Stimulated activated CD8-positive, alpha-beta memory T cell treated with anti-CD3 and anti-CD28 coated beads, Interleukin-2, amount 100 ng/mL, for 48 hours (primary cell): ENCODE results near the gene SLC16A9.
"Not testable (repeated sequence)": the region's sequence is repeated elsewhere in the genome, so short reads cannot be mapped to it uniquely, and the experiment has no call there.

Experiments used
- DNase-seq, 2 donors: peaks; one replicate each; pipeline ENCODE4 v3.0.0-alpha.2; 2020; ENCODE audit warnings: low read depth in 2 of 2

SLC16A9 gene

GRCh38 chr10:59674215-59674836, 35.3 kb downstream of the SLC16A9 start:
- no peak for DNase-seq

DNA sequence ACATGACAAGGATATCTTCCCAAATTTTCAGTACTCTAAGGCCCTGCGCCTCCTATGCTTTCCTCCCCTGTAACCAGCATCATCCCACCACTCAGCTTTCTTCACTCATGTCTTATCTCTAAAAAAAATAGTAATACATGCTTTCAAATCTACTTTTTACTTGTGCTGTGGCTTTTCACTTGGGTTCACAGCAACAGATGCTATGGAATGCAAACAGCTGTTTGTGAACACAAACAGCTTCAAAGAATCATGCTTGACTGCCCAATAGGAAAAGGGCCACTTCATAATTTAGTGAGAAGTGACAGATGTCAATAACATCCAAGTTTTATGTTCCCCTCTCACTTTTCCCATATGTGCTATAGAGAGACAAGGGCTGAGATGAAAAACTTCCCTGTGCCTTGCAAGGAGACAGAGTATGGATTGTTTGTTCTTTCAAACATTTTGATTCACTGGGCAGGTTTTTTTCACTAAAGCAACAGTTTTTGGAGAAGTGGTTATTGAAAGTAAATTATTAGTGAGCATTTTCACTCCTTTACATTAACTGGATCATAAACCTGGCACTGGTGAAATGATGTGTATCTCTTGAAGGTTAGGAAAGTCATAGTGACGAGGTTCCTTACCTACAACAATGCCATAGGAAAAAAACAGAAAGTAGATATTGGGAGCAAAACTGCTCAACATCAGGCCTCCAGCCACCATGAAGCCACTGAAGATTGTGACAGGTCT, 37.3 kb downstream of the SLC16A9 start:
- no peak for DNase-seq

GRCh38 chr10:59670269-59670668, 39.4 kb downstream of the SLC16A9 start:
- DNase-seq, result no peak

- no peak for DNase-seq
Observed at GRCh38 chr10:59668096-59668495, 41.6 kb downstream of the SLC16A9 start.

DNA sequence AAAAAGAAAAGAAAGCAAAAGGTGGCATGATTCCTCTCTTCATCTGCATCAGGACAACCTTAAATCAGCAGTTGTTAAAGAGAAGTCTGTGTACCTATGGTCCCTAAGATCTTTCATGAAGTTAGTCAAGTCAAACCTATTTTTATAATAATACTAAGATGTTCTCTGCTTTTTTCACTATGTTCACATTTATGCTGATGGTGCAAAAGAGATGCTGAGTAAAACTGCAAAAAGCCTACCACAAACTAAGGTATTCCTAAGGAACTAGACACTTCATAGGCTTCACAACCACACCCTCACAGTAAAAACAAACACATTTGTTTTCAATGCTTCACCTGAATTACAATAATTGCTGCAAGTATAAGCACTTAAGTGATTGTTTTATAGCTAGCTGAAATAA, 43.3 kb downstream of the SLC16A9 start:
- no peak for DNase-seq

DNA sequence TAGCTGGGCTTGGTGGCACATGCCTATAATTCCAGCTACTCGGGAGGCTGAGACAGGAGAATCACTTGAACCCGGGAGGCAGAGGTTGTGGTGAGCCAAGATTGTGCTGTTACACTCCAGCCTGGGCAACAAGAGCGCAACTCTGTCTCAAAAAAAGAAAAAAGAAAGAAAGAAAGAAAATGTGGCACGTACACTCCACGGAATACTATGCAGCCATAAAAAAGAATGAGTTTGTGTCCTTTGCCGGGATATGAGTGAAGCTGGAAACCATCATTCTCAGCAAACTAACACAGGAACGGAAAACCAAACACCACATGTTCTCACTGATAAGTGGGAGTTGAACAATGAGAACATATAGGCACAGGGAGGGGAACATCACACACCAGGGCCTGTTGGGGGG, 46.4 kb downstream of the SLC16A9 start:
- not testable (repeated sequence) for DNase-seq

DNA sequence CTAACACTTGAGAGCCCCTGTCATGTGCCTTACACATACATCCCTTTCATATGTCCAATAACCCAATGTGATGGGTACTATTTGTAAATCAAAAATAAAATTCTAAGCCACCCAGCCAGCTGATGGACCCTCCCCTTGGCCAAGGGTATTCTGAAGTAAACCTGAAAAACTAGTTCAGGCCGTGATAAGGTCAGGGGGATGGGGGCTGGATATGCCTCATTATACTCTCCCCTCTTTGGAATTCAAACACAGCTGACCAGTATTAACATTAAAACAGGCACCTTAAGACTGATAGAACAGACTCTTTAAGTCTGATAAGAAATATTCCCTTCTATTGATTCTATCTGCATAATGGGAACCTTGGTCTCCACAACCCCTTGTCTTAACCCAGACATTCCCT, 51.9 kb downstream of the SLC16A9 start:
- no peak for DNase-seq

- DNase-seq, result no peak
Observed at GRCh38 chr10:59655309-59655708, 54.3 kb downstream of the SLC16A9 start.

DNA sequence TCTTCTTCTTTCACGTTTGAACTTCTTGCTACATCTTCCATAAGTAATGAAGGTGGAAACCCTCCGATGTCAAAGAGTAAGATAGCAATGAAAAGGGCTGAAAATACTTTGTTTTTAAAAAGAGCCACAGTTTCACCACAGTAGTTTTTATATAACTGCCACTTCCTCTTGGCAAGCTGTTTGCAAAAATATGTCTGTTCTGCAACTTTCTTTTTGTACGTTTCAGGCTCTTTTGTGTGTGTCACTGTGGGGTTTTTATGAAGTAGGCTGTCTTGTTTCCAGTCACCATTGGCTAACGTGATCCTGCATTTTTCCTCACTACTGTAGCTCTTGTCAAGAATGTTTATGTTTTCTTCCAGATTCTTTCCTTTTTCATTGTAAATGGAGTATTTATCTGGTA, 55.6 kb downstream of the SLC16A9 start:
- no peak for DNase-seq

DNA sequence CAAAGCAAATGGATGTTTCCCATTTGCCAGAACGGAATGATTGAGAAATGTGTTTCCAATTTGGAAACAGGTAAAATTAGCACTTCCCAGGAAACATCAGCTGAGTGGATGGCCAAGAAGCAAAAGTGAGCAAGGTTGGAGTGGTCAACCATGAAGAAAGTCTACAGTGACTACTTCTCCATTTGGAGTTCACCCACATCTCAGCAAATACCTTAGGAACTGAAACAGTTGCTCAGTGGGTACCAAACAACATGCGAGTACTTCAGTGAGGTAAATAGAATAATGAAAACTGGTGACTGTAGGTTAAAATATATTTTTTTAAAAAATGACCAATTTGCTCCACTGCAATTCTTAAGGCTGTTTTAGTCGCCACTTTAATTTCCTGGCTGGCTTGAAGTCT, 57.7 kb downstream of the SLC16A9 start:
- no peak for DNase-seq

- no peak for DNase-seq
Observed at GRCh38 chr10:59649606-59650346, 59.9 kb downstream of the SLC16A9 start.

DNA sequence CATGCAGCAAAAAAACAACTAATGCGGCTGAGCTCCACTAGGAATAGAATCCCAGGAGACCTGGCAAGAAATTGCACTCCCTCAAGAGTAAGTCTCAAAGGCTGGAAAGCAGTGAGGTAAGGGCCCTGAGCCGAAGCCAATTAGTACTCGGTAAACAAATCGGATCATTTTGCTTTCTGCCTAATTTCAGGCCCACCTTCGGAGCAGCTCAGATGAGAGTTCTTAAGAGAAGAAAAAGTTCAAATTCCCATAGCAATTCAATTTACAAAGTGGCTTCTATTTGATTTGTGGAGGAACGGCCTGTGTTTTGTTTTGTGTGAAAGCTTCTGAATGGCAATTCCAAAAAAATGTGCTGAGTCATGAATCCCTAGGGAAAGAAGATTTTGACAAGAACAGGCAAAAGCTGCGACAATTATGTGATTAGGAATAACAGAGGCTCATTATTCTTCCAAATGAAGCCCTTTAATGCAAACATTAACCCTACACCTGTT, 60.9 kb downstream of the SLC16A9 start:
- no peak for DNase-seq

GRCh38 chr10:59644841-59645240, 64.8 kb downstream of the SLC16A9 start:
- no peak for DNase-seq

- not testable (repeated sequence) for DNase-seq
Observed at GRCh38 chr10:59641688-59642087, 68.0 kb downstream of the SLC16A9 start.

- no peak for DNase-seq
Observed at GRCh38 chr10:59635502-59636290, 74.0 kb downstream of the SLC16A9 start.

DNA sequence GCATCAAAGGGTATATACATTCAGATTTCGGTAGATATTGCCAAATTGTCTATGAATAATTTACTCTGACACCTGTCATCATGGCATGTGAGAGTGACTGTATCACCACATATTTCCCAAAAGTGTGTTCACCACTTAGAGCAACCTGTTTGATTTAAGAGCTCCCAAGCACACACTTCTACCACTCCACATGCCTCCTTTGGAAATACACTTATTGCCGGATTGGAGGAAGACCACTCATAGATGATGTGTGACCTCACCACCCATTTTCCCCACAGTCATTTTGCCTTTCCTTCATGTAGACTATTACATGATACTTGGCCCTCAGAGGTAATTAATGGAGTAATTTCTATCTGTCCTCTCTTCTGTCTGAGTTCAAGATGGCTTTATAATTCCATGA, 75.5 kb downstream of the SLC16A9 start:
- DNase-seq, result no peak

- no peak for DNase-seq
Observed at GRCh38 chr10:59633063-59633462, 76.6 kb downstream of the SLC16A9 start.

GRCh38 chr10:59631882-59632807, 77.5 kb downstream of the SLC16A9 start:
- no peak for DNase-seq

DNA sequence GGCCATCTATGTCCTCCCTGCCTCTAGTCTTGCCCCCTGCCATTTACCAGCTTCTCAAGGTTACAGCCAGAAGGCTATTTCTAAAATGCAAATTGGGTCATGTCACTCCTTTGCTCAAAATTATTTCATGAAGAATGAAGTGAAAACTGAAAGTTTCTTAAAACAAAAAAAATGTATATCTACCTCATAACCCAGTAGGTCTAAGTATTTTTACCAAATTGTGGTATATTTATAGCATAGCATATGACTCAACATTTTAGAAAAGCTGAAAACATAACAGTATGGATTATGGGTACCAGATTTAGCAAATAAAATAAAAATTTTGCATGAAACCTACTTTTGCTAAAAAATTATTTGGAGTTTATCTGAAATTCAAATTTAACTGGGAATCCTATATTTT, 78.4 kb downstream of the SLC16A9 start:
- no peak for DNase-seq

DNA sequence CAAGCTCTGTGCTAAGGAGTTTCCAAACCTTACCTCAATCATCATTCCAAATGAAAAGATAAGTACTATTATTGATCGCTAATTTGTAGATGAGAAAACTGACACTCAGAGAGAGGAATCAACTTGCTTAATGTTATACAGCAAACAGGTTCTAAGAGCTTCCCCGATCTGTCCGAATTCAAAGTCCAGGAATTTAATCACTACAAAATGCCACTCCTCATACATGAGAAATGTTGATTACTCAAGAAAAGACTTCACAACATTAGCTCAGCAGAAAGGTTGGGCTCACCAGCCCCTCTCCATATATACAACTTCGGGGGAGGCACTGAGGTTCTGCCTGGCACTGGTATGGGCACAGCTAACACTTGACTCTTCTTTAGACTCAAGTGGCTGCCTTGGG, 80.7 kb downstream of the SLC16A9 start:
- DNase-seq, result no peak

DNA sequence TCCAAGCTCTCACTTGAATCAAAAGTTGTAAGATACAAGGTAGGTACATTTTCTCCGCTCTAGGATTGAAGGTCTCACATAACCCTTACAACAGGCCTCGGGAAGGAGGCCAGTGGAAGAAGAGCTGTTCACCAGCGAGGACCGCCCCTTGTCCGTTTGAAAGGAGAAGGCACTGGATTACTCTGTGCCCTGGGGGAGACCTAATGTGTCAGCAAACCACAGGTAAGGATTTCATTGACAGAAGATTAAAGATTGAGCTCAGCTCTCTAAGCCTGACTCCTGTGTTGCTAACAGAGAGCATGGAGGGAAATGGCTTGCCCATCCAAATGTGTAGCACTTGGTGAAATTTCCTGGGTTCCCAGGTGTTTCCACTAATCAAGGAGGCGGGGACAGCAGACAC, 81.2 kb downstream of the SLC16A9 start:
- no peak for DNase-seq
